Measurements from ENCODE around the gene YWHAE.

DNA sequence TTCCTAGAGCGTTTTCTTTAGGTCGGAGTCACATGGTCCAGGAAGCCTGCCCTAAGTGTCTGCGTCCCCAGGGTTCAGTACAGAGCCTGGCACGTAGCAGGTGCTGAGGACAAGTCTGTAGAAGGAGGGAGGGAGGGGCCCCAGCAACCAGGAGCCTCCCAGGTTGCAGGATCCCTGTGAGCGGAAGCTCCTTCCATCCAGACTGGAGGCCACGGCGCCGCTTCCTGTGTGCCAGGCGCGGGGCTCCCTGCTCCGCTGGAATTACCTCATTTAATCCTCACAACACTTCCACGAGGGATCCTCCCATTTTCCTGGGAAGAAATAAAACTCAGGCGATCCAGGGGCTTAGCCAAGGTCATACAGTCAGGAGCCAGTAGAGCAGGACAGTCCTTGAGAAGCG lies 98.5 kb downstream of the YWHAE start:
- TF ChIP-seq, protein P1, sequence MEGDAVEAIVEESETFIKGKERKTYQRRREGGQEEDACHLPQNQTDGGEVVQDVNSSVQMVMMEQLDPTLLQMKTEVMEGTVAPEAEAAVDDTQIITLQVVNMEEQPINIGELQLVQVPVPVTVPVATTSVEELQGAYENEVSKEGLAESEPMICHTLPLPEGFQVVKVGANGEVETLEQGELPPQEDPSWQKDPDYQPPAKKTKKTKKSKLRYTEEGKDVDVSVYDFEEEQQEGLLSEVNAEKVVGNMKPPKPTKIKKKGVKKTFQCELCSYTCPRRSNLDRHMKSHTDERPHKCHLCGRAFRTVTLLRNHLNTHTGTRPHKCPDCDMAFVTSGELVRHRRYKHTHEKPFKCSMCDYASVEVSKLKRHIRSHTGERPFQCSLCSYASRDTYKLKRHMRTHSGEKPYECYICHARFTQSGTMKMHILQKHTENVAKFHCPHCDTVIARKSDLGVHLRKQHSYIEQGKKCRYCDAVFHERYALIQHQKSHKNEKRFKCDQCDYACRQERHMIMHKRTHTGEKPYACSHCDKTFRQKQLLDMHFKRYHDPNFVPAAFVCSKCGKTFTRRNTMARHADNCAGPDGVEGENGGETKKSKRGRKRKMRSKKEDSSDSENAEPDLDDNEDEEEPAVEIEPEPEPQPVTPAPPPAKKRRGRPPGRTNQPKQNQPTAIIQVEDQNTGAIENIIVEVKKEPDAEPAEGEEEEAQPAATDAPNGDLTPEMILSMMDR (conservative IDR thresholded peaks at IDR 0.05; ENCODE audit: low read depth, low read length) = no peak
- TF ChIP-seq POLR2A (IDR thresholded peaks at IDR 0.05; ENCODE audit: low read depth, low read length) = no peak
- no peak for TF ChIP-seq MAFK (IDR thresholded peaks at IDR 0.05; ENCODE audit: low read depth, low read length)
- TF ChIP-seq FOS (IDR thresholded peaks at IDR 0.05; ENCODE audit: low read depth, low read length) = no peak
- TF ChIP-seq CHD1 (IDR thresholded peaks at IDR 0.05; ENCODE audit: low read depth, low read length) = no peak
- TF ChIP-seq, protein P2, sequence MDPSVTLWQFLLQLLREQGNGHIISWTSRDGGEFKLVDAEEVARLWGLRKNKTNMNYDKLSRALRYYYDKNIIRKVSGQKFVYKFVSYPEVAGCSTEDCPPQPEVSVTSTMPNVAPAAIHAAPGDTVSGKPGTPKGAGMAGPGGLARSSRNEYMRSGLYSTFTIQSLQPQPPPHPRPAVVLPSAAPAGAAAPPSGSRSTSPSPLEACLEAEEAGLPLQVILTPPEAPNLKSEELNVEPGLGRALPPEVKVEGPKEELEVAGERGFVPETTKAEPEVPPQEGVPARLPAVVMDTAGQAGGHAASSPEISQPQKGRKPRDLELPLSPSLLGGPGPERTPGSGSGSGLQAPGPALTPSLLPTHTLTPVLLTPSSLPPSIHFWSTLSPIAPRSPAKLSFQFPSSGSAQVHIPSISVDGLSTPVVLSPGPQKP (IDR thresholded peaks at IDR 0.05; ENCODE audit: borderline replicate concordance, low read depth, low read length) = no peak
- no peak for TF ChIP-seq RCOR1 (IDR thresholded peaks at IDR 0.05; ENCODE audit: insufficient replicate concordance, low read length)
